Esophagus muscularis mucosa (tissue), 4 donors: ENCODE data around the gene NID1. TPM values are rescaled to one million over a fixed set of nuclear protein-coding genes. Genes with fewer than 3 reads are reported as not detected.
"Not testable (repeated sequence)": the region's sequence is repeated elsewhere in the genome, so short reads cannot be mapped to it uniquely, and the experiment has no call there.

Experiments used
- DNase-seq: peaks from one replicate; pipeline ENCODE4 v3.0.0-alpha.2; 2017; ENCODE audit errors: extremely low spot score
- H3K27ac ChIP-seq, 4 donors: fragments of 200-600 bp; sonication (generic); replicated peaks in 1 of 4; 1 replicate in 3 of 4; 2 replicates in 1 of 4; pipeline ENCODE4 v1.5.1; 2016 to 2019; ENCODE audit warnings: mild to moderate bottlenecking in 1 of 4
- H3K27me3 ChIP-seq, 4 donors: fragments of 200-600 bp; sonication (generic); one replicate each; pipeline versions ENCODE4 v1.5.1 to v1.6.0; 2016 to 2019
- H3K36me3 ChIP-seq, 4 donors: fragments of 200-600 bp; sonication (generic); one replicate each; pipeline ENCODE4 v1.5.1; 2016 to 2019
- H3K4me1 ChIP-seq, 4 donors: fragments of 200-600 bp; sonication (generic); one replicate each; pipeline ENCODE4 v1.5.1; 2016 to 2019
- H3K4me3 ChIP-seq, 4 donors: fragments of 200-600 bp; sonication (generic); 1 replicate in 2 of 4; 2 replicates in 2 of 4; pipeline ENCODE4 v1.5.1; 2016 to 2019; ENCODE audit warnings: mild to moderate bottlenecking in 4 of 4, moderate library complexity in 1 of 4
- H3K9me3 ChIP-seq, 4 donors: fragments of 200-600 bp; sonication (generic); 1 replicate in 3 of 4; 2 replicates in 1 of 4; pipeline ENCODE4 v1.5.1; 2016 to 2019
- EP300 ChIP-seq: sonication (generic); formaldehyde crosslinking; IDR thresholded peaks from one replicate; pipeline ENCODE4 v1.6.1; 2017; ENCODE audit warnings: antibody characterized with exemption
- POLR2A ChIP-seq: fragments of 450-650 bp; IDR thresholded peaks from one replicate; pipeline ENCODE4 v1.6.1; 2017; ENCODE audit warnings: antibody characterized with exemption, moderate library complexity, mild to moderate bottlenecking, low read depth
- POLR2AphosphoS5 ChIP-seq, 2 donors: sonication (generic); formaldehyde crosslinking; IDR thresholded peaks; one replicate each; pipeline ENCODE4 v1.6.1; 2017; ENCODE audit warnings: antibody characterized with exemption in 2 of 2
- WGBS: methylation state at CpG from one replicate; pipeline ENCODE4 v1.1.5; 2018; 5-methylcytosine and 5-hydroxymethylcytosine counted together
- intact Hi-C: fragments of 100-400 bp; cut with DNase I; formaldehyde crosslinking; loops from one replicate; pipeline ENCODE4 v1.15.1; 2023
- total RNA-seq, 4 donors: library from RNA; depleted of rRNA; stranded (reverse); fragments of >200 nt; gene quantifications; one replicate each; pipeline versions ENCODE4 v1.1.0 to v1.2.1, GENCODE V29; 2016
- TF ChIP-seq, protein P1 (sequence below), 3 experiments: fragments of 200-600 bp in 2 of 3; fragments of 450-650 bp in 1 of 3; sonication (generic) in 2 of 3; IDR thresholded peaks; one replicate each; pipeline ENCODE4 v1.5.1; 2017 to 2019; ENCODE audit warnings: antibody characterized with exemption in 3 of 3, mild to moderate bottlenecking in 2 of 3, moderate library complexity in 1 of 3

Gene NID1
- total RNA-seq, 4 donors from 2014 or later, result 187 to 390 (median 287) TPM

DNA sequence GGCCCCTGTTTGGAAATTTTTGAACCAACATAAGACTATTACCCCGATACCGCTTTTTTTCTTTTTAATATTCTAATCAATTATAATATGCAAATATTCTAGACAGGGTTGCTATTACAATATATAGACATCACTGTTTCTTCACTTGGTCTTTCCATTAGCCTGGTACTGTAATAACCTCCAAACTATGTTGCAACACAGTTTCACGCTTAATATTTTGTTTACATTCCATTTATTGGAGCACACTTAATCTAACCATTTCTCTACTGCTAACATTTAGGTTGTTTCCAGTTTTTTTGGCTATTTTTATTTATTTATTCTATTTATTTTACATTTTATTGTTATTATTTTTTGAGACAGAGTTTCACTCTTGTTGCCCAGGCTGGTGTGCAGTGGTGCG lies 17.6 kb upstream of the NID1 start:
- DNase-seq, result no peak
- no peaks in the 10 kb centered on the region for H3K9me3 ChIP-seq
- no peaks in the 10 kb centered on the region for H3K27me3 ChIP-seq
- peaks cover 0 to 6% (median 1%) of the 10 kb centered on the region in 4 donors for H3K4me1 ChIP-seq
- TF ChIP-seq POLR2AphosphoS5 (IDR thresholded peaks at IDR 0.05), result no peak
- no peak for TF ChIP-seq EP300
- TF ChIP-seq POLR2A, result no peak
- TF ChIP-seq, protein P1, sequence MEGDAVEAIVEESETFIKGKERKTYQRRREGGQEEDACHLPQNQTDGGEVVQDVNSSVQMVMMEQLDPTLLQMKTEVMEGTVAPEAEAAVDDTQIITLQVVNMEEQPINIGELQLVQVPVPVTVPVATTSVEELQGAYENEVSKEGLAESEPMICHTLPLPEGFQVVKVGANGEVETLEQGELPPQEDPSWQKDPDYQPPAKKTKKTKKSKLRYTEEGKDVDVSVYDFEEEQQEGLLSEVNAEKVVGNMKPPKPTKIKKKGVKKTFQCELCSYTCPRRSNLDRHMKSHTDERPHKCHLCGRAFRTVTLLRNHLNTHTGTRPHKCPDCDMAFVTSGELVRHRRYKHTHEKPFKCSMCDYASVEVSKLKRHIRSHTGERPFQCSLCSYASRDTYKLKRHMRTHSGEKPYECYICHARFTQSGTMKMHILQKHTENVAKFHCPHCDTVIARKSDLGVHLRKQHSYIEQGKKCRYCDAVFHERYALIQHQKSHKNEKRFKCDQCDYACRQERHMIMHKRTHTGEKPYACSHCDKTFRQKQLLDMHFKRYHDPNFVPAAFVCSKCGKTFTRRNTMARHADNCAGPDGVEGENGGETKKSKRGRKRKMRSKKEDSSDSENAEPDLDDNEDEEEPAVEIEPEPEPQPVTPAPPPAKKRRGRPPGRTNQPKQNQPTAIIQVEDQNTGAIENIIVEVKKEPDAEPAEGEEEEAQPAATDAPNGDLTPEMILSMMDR (IDR thresholded peaks at IDR 0.05), result no peak
- no peak overlapping the region for H3K27ac ChIP-seq
- H3K4me3 ChIP-seq, result no peak overlapping the region
- WGBS, result 92% methylated on average over 4 of the region's 4 CpGs
- H3K36me3 ChIP-seq, result no peaks in the 10 kb centered on the region
- intact Hi-C loops, result no loop called here

DNA sequence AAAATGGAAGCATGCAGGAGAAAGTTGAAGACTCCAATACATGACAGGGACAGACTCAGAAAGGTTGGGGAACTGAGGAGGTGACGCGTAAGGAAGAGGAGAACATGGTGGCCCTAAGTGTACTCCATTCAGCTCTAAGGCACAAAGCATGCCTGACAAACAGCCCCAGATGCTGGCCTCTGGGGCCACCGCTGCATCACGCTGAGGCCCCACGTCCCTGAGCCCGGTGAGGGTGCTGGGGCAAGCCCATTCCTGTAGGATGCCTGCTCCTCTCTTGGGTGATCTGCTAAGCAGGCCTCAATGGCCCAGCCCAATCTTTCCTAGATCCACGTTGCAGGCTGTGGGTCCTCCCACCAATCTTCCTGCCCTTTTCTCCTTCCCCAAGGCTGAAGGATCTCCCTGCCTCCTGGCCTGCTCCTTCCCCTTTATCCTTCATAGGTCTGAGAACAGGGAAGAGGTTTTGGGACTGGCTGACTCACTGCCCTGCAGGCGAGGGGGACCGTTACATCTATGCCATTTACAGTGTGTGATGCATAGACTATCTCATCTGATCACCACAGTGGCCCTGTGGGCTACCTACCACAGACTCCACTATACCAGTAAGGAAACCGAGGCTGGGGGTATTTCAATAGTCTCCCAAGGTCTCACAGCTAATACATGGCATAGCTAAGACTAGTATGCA lies 16.8 kb upstream of the NID1 start:
- no peaks in the 10 kb centered on the region for H3K36me3 ChIP-seq
- H3K4me1 ChIP-seq, result peaks cover 0 to 6% (median 1%) of the 10 kb centered on the region in 4 donors
- DNase-seq, result no peak
- H3K4me3 ChIP-seq, result no peak overlapping the region
- H3K27me3 ChIP-seq, result no peaks in the 10 kb centered on the region
- H3K27ac ChIP-seq, result no peak overlapping the region
- H3K9me3 ChIP-seq, result no peaks in the 10 kb centered on the region
- 92% methylated on average over 10 of the region's 10 CpGs for WGBS
- intact Hi-C loops, result no loop called here
- TF ChIP-seq POLR2AphosphoS5 (IDR thresholded peaks at IDR 0.05) (no peak), POLR2A (no peak)

DNA sequence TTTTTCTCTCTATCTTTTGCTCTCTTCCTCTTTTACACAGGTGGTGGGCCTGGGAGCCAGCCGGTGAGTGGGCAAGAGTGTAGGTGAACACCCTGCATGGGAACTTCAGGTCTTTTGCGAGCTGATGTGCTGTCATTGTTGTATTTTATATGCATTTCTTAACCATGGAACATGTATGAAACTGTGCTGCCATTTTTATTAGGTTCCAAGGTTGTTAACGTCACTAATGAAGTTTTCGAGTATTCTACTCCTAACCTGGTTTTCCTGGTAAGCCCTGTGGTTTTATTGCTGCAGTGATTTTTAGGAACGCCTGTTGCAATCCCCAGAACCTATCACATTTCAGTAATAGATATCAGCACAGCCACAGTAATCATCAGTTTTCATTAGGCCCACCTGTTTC lies 14.8 kb upstream of the NID1 start:
- H3K27ac ChIP-seq, result no peak overlapping the region
- DNase-seq, result no peak
- intact Hi-C loops, result no loop called here
- no peaks in the 10 kb centered on the region for H3K27me3 ChIP-seq
- no peaks in the 10 kb centered on the region for H3K36me3 ChIP-seq
- H3K4me1 ChIP-seq, result peaks cover 0 to 6% (median 1%) of the 10 kb centered on the region in 4 donors
- no peaks in the 10 kb centered on the region for H3K9me3 ChIP-seq
- 96% methylated on average over 5 of the region's 5 CpGs for WGBS
- H3K4me3 ChIP-seq, result no peak overlapping the region
- TF ChIP-seq POLR2AphosphoS5 (IDR thresholded peaks at IDR 0.05) (no peak), POLR2A (no peak), EP300 (no peak)
- TF ChIP-seq, protein P1 (IDR thresholded peaks at IDR 0.05), result no peak

DNA sequence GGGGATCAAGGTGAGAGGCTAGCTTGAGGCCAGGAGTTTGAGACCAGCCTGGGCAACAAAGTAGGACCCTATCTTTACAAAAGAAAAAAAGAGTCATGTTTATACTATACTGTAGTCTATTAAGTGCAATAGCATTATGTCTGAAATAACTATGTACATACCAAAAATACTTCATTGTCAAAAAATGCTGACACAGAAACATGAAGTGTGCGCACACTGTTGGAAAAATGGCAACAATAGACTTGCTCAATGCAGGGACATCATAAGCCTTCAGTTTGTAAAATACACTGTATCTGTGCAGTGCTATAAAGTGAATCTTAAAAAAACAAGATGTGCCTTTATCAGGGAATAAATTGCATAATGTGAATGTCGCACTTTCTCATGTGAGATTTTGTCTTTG lies 14.1 kb upstream of the NID1 start:
- DNase-seq, result no peak
- Histone ChIP-seq H3K36me3 (no peaks in the 10 kb centered on the region), H3K4me1 (peaks cover 0 to 6% (median 1%) of the 10 kb centered on the region in 4 donors), H3K9me3 (no peaks in the 10 kb centered on the region), H3K4me3 (no peak overlapping the region), H3K27me3 (no peaks in the 10 kb centered on the region), H3K27ac (no peak overlapping the region)
- intact Hi-C loops, result no loop called here
- 77% methylated on average over 2 of the region's 2 CpGs for WGBS
- TF ChIP-seq, protein P1 (IDR thresholded peaks at IDR 0.05), result no peak

DNA sequence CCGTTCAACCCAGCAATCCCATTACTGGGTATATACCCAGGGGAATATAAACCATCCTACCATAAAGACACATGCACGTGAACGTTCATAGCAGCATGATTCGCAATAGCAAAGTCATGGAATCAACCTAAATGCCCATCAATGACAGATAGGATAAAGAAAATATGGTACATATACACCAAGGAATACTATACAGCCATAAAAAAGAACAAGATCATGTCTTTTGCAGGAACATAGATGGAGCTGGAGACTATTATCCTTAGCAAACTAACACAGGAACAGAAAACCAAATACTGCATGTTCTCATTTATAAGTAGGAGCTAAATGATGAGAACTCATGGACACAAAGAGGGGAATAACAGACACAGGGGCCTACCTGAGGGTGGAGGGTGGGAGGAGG lies 13.2 kb upstream of the NID1 start:
- H3K27me3 ChIP-seq, H3K4me1 ChIP-seq, H3K27ac ChIP-seq, H3K36me3 ChIP-seq, DNase-seq, H3K9me3 ChIP-seq, intact Hi-C loops, H3K4me3 ChIP-seq: not testable (repeated sequence)
- 98% methylated on average over 4 of the region's 4 CpGs for WGBS

DNA sequence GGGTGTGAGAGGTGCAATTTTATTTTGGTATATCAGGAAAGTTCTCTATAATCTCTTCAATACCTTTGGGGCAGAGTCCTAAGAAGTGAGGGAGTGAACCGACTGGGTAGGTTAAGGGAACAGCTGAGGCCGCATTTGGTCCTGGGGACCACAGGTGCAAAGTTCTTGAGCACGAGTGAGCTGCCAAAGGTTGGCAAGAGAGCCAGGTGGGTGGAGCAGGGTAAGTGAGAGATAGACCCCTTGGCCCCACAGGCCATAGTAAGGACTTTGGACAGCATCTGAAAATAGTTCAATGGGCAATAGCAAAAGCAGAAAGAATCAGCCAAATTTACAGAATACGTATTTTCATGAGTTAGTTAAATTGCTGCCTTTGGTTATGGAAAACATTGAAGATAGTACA lies 11.0 kb upstream of the NID1 start:
- H3K9me3 ChIP-seq, result peaks cover 0 to 4% (median under 1%) of the 10 kb centered on the region in 4 donors
- H3K4me3 ChIP-seq, result no peak overlapping the region
- no peak for DNase-seq
- no peaks in the 10 kb centered on the region for H3K36me3 ChIP-seq
- WGBS, result 91% methylated on average over 4 of the region's 4 CpGs
- no peak for TF ChIP-seq POLR2AphosphoS5 (IDR thresholded peaks at IDR 0.05)
- TF ChIP-seq POLR2A, result no peak
- TF ChIP-seq EP300, result no peak
- TF ChIP-seq, protein P1 (IDR thresholded peaks at IDR 0.05), result no peak
- H3K4me1 ChIP-seq, result no peaks in the 10 kb centered on the region
- no peaks in the 10 kb centered on the region for H3K27me3 ChIP-seq
- intact Hi-C loops, result no loop called here
- no peak overlapping the region for H3K27ac ChIP-seq
